Measurements from ENCODE around the gene TRIM66. TPM values are rescaled to one million over a fixed set of nuclear protein-coding genes. Genes with fewer than 3 reads are reported as not detected.

Gene TRIM66
- total RNA-seq, 2 donors from 2014 or later: 11.2 to 37.2 TPM

- TF ChIP-seq CTCF (IDR thresholded peaks at IDR 0.05) (no peak), POLR2A (IDR thresholded peaks at IDR 0.05) (no peak)
- ATAC-seq (no peak), DNase-seq (no peak)
- WGBS, 2 donors: 51 to 52% methylated on average over 2 of the region's 2 CpGs
- peaks cover 8% of the 10 kb centered on the region for H3K4me1 ChIP-seq
- H3K27me3 ChIP-seq: no peaks in the 10 kb centered on the region
- H3K4me3 ChIP-seq: no peak overlapping the region
- no peak overlapping the region for H3K27ac ChIP-seq
- intact Hi-C loops (cut with DNase I): no loop called here
- H3K36me3 ChIP-seq (replicated peaks in 1 of 2; ENCODE audit: insufficient read depth in 1 of 2, low read depth in 2 of 2): no peaks in the 10 kb centered on the region
- no peaks in the 10 kb centered on the region for H3K9me3 ChIP-seq
Observed at GRCh38 chr11:8603696-8604077, 78.8 kb downstream of the TRIM66 start.

- TF ChIP-seq POLR2A (IDR thresholded peaks at IDR 0.05): no peak
- no peak for TF ChIP-seq CTCF (IDR thresholded peaks at IDR 0.05)
- Histone ChIP-seq H3K4me3 (no peak overlapping the region), H3K27me3 (no peaks in the 10 kb centered on the region), H3K9me3 (no peaks in the 10 kb centered on the region), H3K36me3 (replicated peaks in 1 of 2; ENCODE audit: insufficient read depth in 1 of 2, low read depth in 2 of 2) (no peaks in the 10 kb centered on the region), H3K27ac (no peak overlapping the region), H3K4me1 (peaks cover 8% of the 10 kb centered on the region)
- ATAC-seq (no peak), DNase-seq (no peak)
- WGBS, 2 donors: 67 to 72% methylated on average over 9 of the region's 9 CpGs
- intact Hi-C loops (cut with DNase I): no loop called here
Observed at GRCh38 chr11:8601376-8602133, 80.9 kb downstream of the TRIM66 start.

- Histone ChIP-seq H3K9me3 (no peaks in the 10 kb centered on the region), H3K27ac (no peak overlapping the region), H3K36me3 (replicated peaks in 1 of 2; ENCODE audit: insufficient read depth in 1 of 2, low read depth in 2 of 2) (no peaks in the 10 kb centered on the region), H3K4me1 (peaks cover 10% of the 10 kb centered on the region), H3K27me3 (no peaks in the 10 kb centered on the region), H3K4me3 (no peak overlapping the region)
- WGBS, 2 donors: 70 to 86% methylated on average over 1 of the region's 1 CpG
- DNase-seq (no peak), ATAC-seq (no peak)
- TF ChIP-seq CTCF (IDR thresholded peaks at IDR 0.05) (no peak), POLR2A (IDR thresholded peaks at IDR 0.05) (no peak)
- intact Hi-C loops (cut with DNase I): no loop called here
Observed at GRCh38 chr11:8598506-8598905, 84.0 kb downstream of the TRIM66 start.

- no peak overlapping the region for H3K4me3 ChIP-seq
- H3K36me3 ChIP-seq (replicated peaks in 1 of 2; ENCODE audit: insufficient read depth in 1 of 2, low read depth in 2 of 2): no peaks in the 10 kb centered on the region
- intact Hi-C loops (cut with DNase I): no loop called here
- DNase-seq: no peak
- TF ChIP-seq CTCF (IDR thresholded peaks at IDR 0.05) (no peak), POLR2A (IDR thresholded peaks at IDR 0.05) (no peak)
- H3K4me1 ChIP-seq: peaks cover 14% of the 10 kb centered on the region
- 34 to 42% methylated on average over 3 of the region's 3 CpGs for WGBS, 2 donors
- H3K27me3 ChIP-seq: no peaks in the 10 kb centered on the region
- ATAC-seq: no peak
- no peaks in the 10 kb centered on the region for H3K9me3 ChIP-seq
- H3K27ac ChIP-seq: no peak overlapping the region
Observed at GRCh38 chr11:8597182-8597581, 85.3 kb downstream of the TRIM66 start.

- Histone ChIP-seq H3K36me3 (replicated peaks in 1 of 2; ENCODE audit: insufficient read depth in 1 of 2, low read depth in 2 of 2) (no peaks in the 10 kb centered on the region), H3K27ac (no peak overlapping the region), H3K4me1 (peaks cover 14% of the 10 kb centered on the region), H3K9me3 (no peaks in the 10 kb centered on the region), H3K27me3 (no peaks in the 10 kb centered on the region), H3K4me3 (no peak overlapping the region)
- no peak for ATAC-seq
- intact Hi-C loops (cut with DNase I): no loop called here
- no peak for DNase-seq
- TF ChIP-seq CTCF (IDR thresholded peaks at IDR 0.05): no peak
Observed at GRCh38 chr11:8596504-8597046, 85.9 kb downstream of the TRIM66 start.

Data from body of pancreas (tissue), 4 donors.